K562 (cell line): ENCODE data around the gene CD55. TPM values are rescaled to one million over a fixed set of nuclear protein-coding genes. Genes with fewer than 3 reads are reported as not detected.

Experiments used
- ARNT ChIP-seq, 2 experiments: fragments of 450-650 bp; IDR thresholded peaks; 2 replicates each; pipeline ENCODE4 v1.6.1; 2016; ENCODE audit warnings: mild to moderate bottlenecking in 1 of 2
- CBFA2T3 ChIP-seq: fragments of 450-650 bp; IDR thresholded peaks from 2 replicates; pipeline ENCODE4 v1.6.1; 2017
- CC2D1A ChIP-seq: fragments of 450-650 bp; IDR thresholded peaks from 2 replicates; pipeline ENCODE4 v1.6.1; 2017; ENCODE audit warnings: mild to moderate bottlenecking
- E2F6 ChIP-seq, 2 experiments: IDR thresholded peaks; 2 replicates each; pipeline ENCODE4 v1.6.1; 2011; ENCODE audit warnings: borderline replicate concordance in 1 of 2, control low read depth in 1 of 2, low read depth in 1 of 2, low read length in 1 of 2, mild to moderate bottlenecking in 1 of 2, mixed read lengths in 1 of 2, moderate library complexity in 1 of 2; ENCODE audit not compliant: insufficient read depth in 1 of 2, insufficient read length in 1 of 2, poor library complexity in 1 of 2, severe bottlenecking in 1 of 2; ENCODE audit errors: extremely low read depth in 1 of 2
- HMG20A ChIP-seq: fragments of 450-650 bp; formaldehyde crosslinking; conservative IDR thresholded peaks from 2 replicates; pipeline ENCODE4 v1.4.0; 2020; ENCODE audit warnings: mild to moderate bottlenecking, mixed read lengths
- IRF9 ChIP-seq: fragments of 450-650 bp; IDR thresholded peaks from 2 replicates; pipeline ENCODE4 v1.6.1; 2016; ENCODE audit warnings: missing biosample characterization, missing genetic modification characterization
- LCOR ChIP-seq: sonication (generic); formaldehyde crosslinking; IDR thresholded peaks from 2 replicates; pipeline ENCODE4 v1.8.0; 2022; ENCODE audit warnings: mild to moderate bottlenecking, missing genetic modification reagents
- NRF1 ChIP-seq, 2 experiments: fragments of 450-650 bp; IDR thresholded peaks in 1 of 2; conservative IDR thresholded peaks in 1 of 2; 2 replicates each; pipeline ENCODE4 v1.6.1; 2014; ENCODE audit warnings: mild to moderate bottlenecking in 2 of 2
- PREB ChIP-seq: sonication (generic); formaldehyde crosslinking; IDR thresholded peaks from 2 replicates; pipeline ENCODE4 v1.8.1; 2023; ENCODE audit warnings: mild to moderate bottlenecking, missing genetic modification reagents
- RNF219 ChIP-seq: fragments of 250-450 bp; sonication (Bioruptor Pico); IDR thresholded peaks from 2 replicates; pipeline ENCODE4 v1.5.0; 2022; ENCODE audit warnings: mild to moderate bottlenecking
- SFPQ ChIP-seq: fragments of 200-400 bp; formaldehyde crosslinking; IDR thresholded peaks from 2 replicates; pipeline ENCODE4 v1.6.1; 2017; ENCODE audit warnings: mild to moderate bottlenecking, low read depth, low read length, moderate library complexity
- SMARCA4 ChIP-seq: fragments of 450-650 bp; IDR thresholded peaks from 2 replicates; pipeline ENCODE4 v1.6.1; 2016
- SP1 ChIP-seq: sonication (generic); formaldehyde crosslinking; IDR thresholded peaks from 2 replicates; pipeline ENCODE4 v1.8.1; 2022; ENCODE audit warnings: mild to moderate bottlenecking, missing genetic modification reagents
- TCFL5 ChIP-seq: fragments of 250-450 bp; sonication (Bioruptor Pico); conservative IDR thresholded peaks from 2 replicates; pipeline ENCODE4 v1.6.1; 2021; ENCODE audit warnings: mild to moderate bottlenecking, moderate library complexity, matching md5 sums
- ZBTB9 ChIP-seq: fragments of 450-650 bp; formaldehyde crosslinking; IDR thresholded peaks from 2 replicates; pipeline ENCODE4 v1.4.0; 2020; ENCODE audit warnings: mild to moderate bottlenecking, moderate library complexity
- ZNF121 ChIP-seq: sonication (generic); formaldehyde crosslinking; conservative IDR thresholded peaks from 2 replicates; pipeline ENCODE4 v1.8.0; 2022; ENCODE audit warnings: missing genetic modification reagents
- ZNF589 ChIP-seq: fragments of 200-800 bp; sonication (Bioruptor generic); IDR thresholded peaks from 2 replicates; pipeline ENCODE4 v1.6.1; 2016; ENCODE audit warnings: low read depth, missing genetic modification characterization, missing compliant biosample characterization
- ZNF766 ChIP-seq: fragments of 200-800 bp; sonication (Bioruptor generic); conservative IDR thresholded peaks from 2 replicates; pipeline ENCODE4 v1.6.1; 2016; ENCODE audit warnings: missing genetic modification characterization, missing compliant biosample characterization
- polyA plus RNA-seq, 8 experiments: library from polyadenylated mRNA; depleted of rRNA in 4 of 8; stranded (reverse) in 5 of 8; unstranded in 3 of 8; fragments of >200 nt; fragmentation: Nextera tagmentation in 2 of 8; fragmentation: Illumina TruSeq in 1 of 8; extraction: Ambion mirVana in 2 of 8; extraction: Trizol in 1 of 8; gene quantifications; 2 replicates each; pipeline versions ENCODE4 v1.2.1 to v1.2.3, GENCODE V29; 2011 to 2014; ENCODE audit warnings: inconsistent platforms in 1 of 8, missing spikeins in 1 of 8
- total RNA-seq, 7 experiments: library from RNA; depleted of rRNA in 6 of 7; stranded (reverse); fragments of >200 nt in 6 of 7; fragmentation: Illumina TruSeq in 2 of 7; extraction: Trizol in 2 of 7; gene quantifications; 2 replicates each; pipeline versions ENCODE4 v1.2.1 to v1.2.3, GENCODE V29; 2011 to 2021; ENCODE audit warnings: low replicate concordance in 1 of 7

Gene CD55
- total and polyA plus RNA-seq, 9 of the 15 experiments (the other 6 are each of a cell fraction or from before 2014, with no cell fraction given) = 17.7 to 150 (median 97.0) TPM

GRCh38 chr1:207316622-207317391, 4.7 kb upstream of the CD55 start (continued):
- TF ChIP-seq ZNF121 (CRISPR knock-in tag) = no peak
- peak; percentile 65; the same call in 1 of the 2 replicates for TF ChIP-seq CC2D1A
- peak; percentile 83 for TF ChIP-seq CBFA2T3
- no peak for TF ChIP-seq HMG20A (CRISPR knock-in tag)
- TF ChIP-seq ZBTB9 (CRISPR knock-in tag) = 0 out of 2 replicates have a peak, but pooled peaks have one; percentile 82
- TF ChIP-seq SFPQ = no peak
- no peak; the same call in 1 of the 2 replicates for TF ChIP-seq PREB
- TF ChIP-seq SP1 (CRISPR knock-in tag) = no peak
- TF ChIP-seq LCOR (CRISPR knock-in tag) = no peak; the same call in 1 of the 2 replicates
- TF ChIP-seq SMARCA4 = peak; percentile 76
- TF ChIP-seq ZNF766 (CRISPR knock-in tag) = peak; percentile 89
- no peak for TF ChIP-seq TCFL5
- TF ChIP-seq NRF1 (conservative IDR thresholded peaks at IDR 0.05 in 1 of 2, IDR thresholded peaks at IDR 0.05 in 1 of 2) = no peak
- TF ChIP-seq ARNT (IDR thresholded peaks at IDR 0.05) = peak in 1 of 2 experiments; percentile 72; a peak in 2 of 4 replicates
- peak; percentile 82 for TF ChIP-seq ZNF589 (CRISPR knock-in tag)
- peak; percentile 48 for TF ChIP-seq IRF9 (tag)
- TF ChIP-seq RNF219 (CRISPR knock-in tag) = no peak
- TF ChIP-seq E2F6 (IDR thresholded peaks at IDR 0.05; ENCODE audit: borderline replicate concordance in 1 of 2, extremely low read depth in 1 of 2, insufficient read depth in 1 of 2, insufficient read length in 1 of 2, low read depth in 1 of 2, low read length in 1 of 2, poor library complexity in 1 of 2, severe bottlenecking in 1 of 2) = peak; percentile 61 to 65
